Upper lobe of left lung (tissue), 4 donors: Measurements from ENCODE around the gene HMGXB3.

Experiments
- CTCF ChIP-seq, 6 experiments: fragments of 450-650 bp in 4 of 6; fragments of 200-600 bp in 2 of 6; sonication (generic) in 2 of 6; IDR thresholded peaks; one replicate each; pipeline ENCODE4 v1.5.1; 2016 to 2019; ENCODE audit warnings: antibody characterized with exemption in 6 of 6
- EP300 ChIP-seq, 4 donors: sonication (generic); formaldehyde crosslinking; IDR thresholded peaks; one replicate each; pipeline ENCODE4 v1.5.1; 2017; ENCODE audit warnings: antibody characterized with exemption in 4 of 4, control low read depth in 2 of 4
- POLR2A ChIP-seq, 4 donors: fragments of 450-650 bp; IDR thresholded peaks; one replicate each; pipeline ENCODE4 v1.5.1; 2016 to 2017; ENCODE audit warnings: antibody characterized with exemption in 4 of 4, mild to moderate bottlenecking in 2 of 4
- POLR2AphosphoS5 ChIP-seq, 2 donors: sonication (generic); formaldehyde crosslinking; IDR thresholded peaks; one replicate each; pipeline ENCODE4 v1.5.1; 2017; ENCODE audit warnings: antibody characterized with exemption in 2 of 2

GRCh38 chr5:150021491-150022157, 21.1 kb downstream of the HMGXB3 start:
- TF ChIP-seq EP300 (IDR thresholded peaks at IDR 0.05) (no peak), POLR2A (IDR thresholded peaks at IDR 0.05) (no peak), CTCF (IDR thresholded peaks at IDR 0.05) (no peak), POLR2AphosphoS5 (IDR thresholded peaks at IDR 0.05) (no peak)
